ENCODE results near the gene TRAPPC11. TPM values are rescaled to one million over a fixed set of nuclear protein-coding genes. Genes with fewer than 3 reads are reported as not detected.

Gene TRAPPC11
- total and polyA plus RNA-seq, 2 of the 13 experiments (the other 11 are each of a cell fraction or from before 2014, with no cell fraction given): 18.0 to 23.2 TPM

DNA sequence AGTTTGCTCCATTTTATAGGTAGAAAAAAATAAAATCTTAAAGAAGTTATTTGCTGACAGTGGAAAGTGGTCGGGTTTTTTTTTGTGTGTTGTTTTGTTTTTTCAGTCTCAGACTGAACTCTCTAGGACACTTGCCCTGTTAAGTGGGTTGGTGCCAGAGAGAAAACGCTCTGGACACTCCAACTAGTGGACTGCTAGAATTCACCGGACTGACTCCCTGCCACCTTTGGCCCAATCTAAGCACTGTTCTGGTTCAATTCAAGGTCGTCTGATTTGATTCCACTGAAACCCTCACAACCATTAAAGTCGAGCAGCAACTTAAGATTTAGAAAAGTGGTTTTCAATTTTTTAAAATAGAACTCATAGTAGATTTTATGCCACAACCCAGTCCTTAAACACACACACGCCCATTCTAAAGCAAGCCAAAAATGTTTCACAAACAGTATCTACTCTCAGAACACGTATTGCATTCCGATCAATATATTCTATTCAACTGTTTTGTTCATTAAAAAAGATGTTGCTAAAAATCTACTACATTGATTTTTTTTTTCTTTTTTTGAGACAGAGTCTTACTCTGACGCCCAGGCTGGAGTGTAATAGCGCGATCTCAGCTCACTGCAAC is 27.4 kb upstream of the TRAPPC11 start:
- H3K36me3 ChIP-seq (replicated peaks in 1 of 2; ENCODE audit: control insufficient read depth in 1 of 2, insufficient read depth in 2 of 2, low read length in 2 of 2): no peaks in the 10 kb centered on the region
- no peak overlapping the region for H3K9ac ChIP-seq (ENCODE audit: insufficient read depth, low read depth, low read length)
- 68% methylated on average over 11 of the region's 11 CpGs for WGBS (ENCODE audit: low lambda C conversion rate)
- no TSS peak for BruUV-seq (replicated peaks)
- DNase-seq (ENCODE audit: low spot score) (no peak), ATAC-seq (no peak), FAIRE-seq (no peak)
- H2AFZ ChIP-seq (ENCODE audit: low read length): no peak overlapping the region
- no peaks in the 10 kb centered on the region for H3K9me3 ChIP-seq (ENCODE audit: low read length)
- no peaks in the 10 kb centered on the region for H3K27me3 ChIP-seq (ENCODE audit: control insufficient read depth in 1 of 2, insufficient read depth in 2 of 2, low read length in 2 of 2)
- no peak for TF ChIP-seq SIX1 (CRISPR knock-in tag; IDR thresholded peaks at IDR 0.05; ENCODE audit: borderline replicate concordance)
- TF ChIP-seq, protein P1, sequence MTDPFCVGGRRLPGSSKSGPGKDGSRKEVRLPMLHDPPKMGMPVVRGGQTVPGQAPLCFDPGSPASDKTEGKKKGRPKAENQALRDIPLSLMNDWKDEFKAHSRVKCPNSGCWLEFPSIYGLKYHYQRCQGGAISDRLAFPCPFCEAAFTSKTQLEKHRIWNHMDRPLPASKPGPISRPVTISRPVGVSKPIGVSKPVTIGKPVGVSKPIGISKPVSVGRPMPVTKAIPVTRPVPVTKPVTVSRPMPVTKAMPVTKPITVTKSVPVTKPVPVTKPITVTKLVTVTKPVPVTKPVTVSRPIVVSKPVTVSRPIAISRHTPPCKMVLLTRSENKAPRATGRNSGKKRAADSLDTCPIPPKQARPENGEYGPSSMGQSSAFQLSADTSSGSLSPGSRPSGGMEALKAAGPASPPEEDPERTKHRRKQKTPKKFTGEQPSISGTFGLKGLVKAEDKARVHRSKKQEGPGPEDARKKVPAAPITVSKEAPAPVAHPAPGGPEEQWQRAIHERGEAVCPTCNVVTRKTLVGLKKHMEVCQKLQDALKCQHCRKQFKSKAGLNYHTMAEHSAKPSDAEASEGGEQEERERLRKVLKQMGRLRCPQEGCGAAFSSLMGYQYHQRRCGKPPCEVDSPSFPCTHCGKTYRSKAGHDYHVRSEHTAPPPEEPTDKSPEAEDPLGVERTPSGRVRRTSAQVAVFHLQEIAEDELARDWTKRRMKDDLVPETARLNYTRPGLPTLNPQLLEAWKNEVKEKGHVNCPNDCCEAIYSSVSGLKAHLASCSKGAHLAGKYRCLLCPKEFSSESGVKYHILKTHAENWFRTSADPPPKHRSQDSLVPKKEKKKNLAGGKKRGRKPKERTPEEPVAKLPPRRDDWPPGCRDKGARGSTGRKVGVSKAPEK (CRISPR knock-in tag; IDR thresholded peaks at IDR 0.05; ENCODE audit: borderline replicate concordance): no peak
- no peak for TF ChIP-seq HIVEP1 (CRISPR knock-in tag; IDR thresholded peaks at IDR 0.05)
- TF ChIP-seq ZNF570 (CRISPR knock-in tag; IDR thresholded peaks at IDR 0.05; ENCODE audit: borderline replicate concordance): no peak
- TF ChIP-seq U2AF2 (IDR thresholded peaks at IDR 0.05; ENCODE audit: low read depth, low read length): no peak
- no peak for TF ChIP-seq ZBTB42 (CRISPR knock-in tag; IDR thresholded peaks at IDR 0.05)
- TF ChIP-seq ZNF746 (CRISPR knock-in tag; IDR thresholded peaks at IDR 0.05): no peak
- no peak for TF ChIP-seq KLF12 (CRISPR knock-in tag; IDR thresholded peaks at IDR 0.05; ENCODE audit: borderline replicate concordance)
- TF ChIP-seq, protein P2, sequence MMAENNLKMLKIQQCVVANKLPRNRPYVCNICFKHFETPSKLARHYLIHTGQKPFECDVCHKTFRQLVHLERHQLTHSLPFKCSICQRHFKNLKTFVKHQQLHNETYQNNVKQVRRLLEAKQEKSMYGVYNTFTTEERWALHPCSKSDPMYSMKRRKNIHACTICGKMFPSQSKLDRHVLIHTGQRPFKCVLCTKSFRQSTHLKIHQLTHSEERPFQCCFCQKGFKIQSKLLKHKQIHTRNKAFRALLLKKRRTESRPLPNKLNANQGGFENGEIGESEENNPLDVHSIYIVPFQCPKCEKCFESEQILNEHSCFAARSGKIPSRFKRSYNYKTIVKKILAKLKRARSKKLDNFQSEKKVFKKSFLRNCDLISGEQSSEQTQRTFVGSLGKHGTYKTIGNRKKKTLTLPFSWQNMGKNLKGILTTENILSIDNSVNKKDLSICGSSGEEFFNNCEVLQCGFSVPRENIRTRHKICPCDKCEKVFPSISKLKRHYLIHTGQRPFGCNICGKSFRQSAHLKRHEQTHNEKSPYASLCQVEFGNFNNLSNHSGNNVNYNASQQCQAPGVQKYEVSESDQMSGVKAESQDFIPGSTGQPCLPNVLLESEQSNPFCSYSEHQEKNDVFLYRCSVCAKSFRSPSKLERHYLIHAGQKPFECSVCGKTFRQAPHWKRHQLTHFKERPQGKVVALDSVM (CRISPR knock-in tag; IDR thresholded peaks at IDR 0.05): no peak
- no peak for TF ChIP-seq ZNF20 (CRISPR knock-in tag; IDR thresholded peaks at IDR 0.05)
- no peak for TF ChIP-seq FOXC1 (CRISPR knock-in tag; IDR thresholded peaks at IDR 0.05; ENCODE audit: borderline replicate concordance)
- TF ChIP-seq, protein P3, sequence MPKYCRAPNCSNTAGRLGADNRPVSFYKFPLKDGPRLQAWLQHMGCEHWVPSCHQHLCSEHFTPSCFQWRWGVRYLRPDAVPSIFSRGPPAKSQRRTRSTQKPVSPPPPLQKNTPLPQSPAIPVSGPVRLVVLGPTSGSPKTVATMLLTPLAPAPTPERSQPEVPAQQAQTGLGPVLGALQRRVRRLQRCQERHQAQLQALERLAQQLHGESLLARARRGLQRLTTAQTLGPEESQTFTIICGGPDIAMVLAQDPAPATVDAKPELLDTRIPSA (CRISPR knock-in tag; IDR thresholded peaks at IDR 0.05; ENCODE audit: borderline replicate concordance): no peak
- in situ Hi-C loops (cut with HindIII; ENCODE audit: extremely low pct_ligation_motif_present, low pct_unique_long_range_greater_than_20kb): no loop called here
- intact Hi-C loops (cut with micrococcal nuclease; ENCODE audit: unreplicated experiment): no loop called here
- H3K27ac ChIP-seq (ENCODE audit: extremely low read length, insufficient read depth, low read length): no peak overlapping the region
- no peak overlapping the region for H3K4me2 ChIP-seq (ENCODE audit: low read depth, low read length)
- H4K20me1 ChIP-seq (ENCODE audit: insufficient read depth, low read length): no peaks in the 10 kb centered on the region
- peaks cover 8% of the 10 kb centered on the region; the same call in 1 of the 2 replicates for H3K4me1 ChIP-seq (ENCODE audit: insufficient read depth, low read length)
- CTCF ChIA-PET (ENCODE audit: low intra/inter-chr PET ratio, low total read pairs): no interaction called here
- no peaks in the 10 kb centered on the region for H3K79me2 ChIP-seq (ENCODE audit: insufficient read depth, low read length)
- H3K4me3 ChIP-seq (replicated peaks in 1 of 3; ENCODE audit: insufficient read depth in 1 of 3, low read depth in 2 of 3, low read length in 3 of 3): no peak overlapping the region
- POLR2A ChIA-PET: no interaction called here
